ENCODE measurements around the gene RNASE4.

DNA sequence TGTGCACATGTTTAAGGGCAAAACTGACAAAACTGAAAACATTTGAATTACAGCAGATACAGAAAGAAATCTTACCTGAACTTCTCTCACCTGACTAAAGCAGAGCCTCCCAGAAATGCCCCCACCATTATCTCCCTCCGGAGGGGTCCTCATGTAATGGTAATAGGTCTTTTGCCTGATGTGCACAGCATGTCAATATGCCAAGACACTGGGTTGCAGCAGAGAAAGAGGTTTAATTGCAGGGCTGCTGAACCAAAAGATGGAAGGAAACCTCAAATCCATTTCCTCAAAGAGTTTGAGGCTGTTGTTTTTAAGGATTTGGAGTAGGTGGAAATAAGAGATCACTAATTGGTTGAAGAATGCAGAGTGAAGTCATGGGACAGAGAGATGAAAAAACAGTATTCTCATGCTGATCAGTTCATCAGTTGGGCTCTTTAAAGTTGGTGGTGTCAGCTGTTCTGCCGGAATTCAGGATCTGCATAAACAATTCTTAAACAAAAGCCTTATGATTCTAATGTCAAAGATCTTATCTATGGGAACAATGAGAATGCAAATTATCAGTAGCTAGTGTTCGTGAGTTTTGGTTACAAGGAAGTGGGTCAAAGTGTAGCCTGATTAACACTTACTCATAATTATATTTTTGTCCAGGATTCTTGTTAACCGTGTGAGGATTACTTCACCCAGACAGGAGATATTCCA, 22.4 kb downstream of the RNASE4 start:
- TF ChIP-seq, protein P1, sequence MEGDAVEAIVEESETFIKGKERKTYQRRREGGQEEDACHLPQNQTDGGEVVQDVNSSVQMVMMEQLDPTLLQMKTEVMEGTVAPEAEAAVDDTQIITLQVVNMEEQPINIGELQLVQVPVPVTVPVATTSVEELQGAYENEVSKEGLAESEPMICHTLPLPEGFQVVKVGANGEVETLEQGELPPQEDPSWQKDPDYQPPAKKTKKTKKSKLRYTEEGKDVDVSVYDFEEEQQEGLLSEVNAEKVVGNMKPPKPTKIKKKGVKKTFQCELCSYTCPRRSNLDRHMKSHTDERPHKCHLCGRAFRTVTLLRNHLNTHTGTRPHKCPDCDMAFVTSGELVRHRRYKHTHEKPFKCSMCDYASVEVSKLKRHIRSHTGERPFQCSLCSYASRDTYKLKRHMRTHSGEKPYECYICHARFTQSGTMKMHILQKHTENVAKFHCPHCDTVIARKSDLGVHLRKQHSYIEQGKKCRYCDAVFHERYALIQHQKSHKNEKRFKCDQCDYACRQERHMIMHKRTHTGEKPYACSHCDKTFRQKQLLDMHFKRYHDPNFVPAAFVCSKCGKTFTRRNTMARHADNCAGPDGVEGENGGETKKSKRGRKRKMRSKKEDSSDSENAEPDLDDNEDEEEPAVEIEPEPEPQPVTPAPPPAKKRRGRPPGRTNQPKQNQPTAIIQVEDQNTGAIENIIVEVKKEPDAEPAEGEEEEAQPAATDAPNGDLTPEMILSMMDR (IDR thresholded peaks at IDR 0.05) = no peak
- no peak for TF ChIP-seq POLR2AphosphoS5 (IDR thresholded peaks at IDR 0.05)

All from sigmoid colon (tissue), 4 donors.